NCI-H82 (cell line): ENCODE data around the gene PDHX.
"Not testable (repeated sequence)": the region's sequence is repeated elsewhere in the genome, so short reads cannot be mapped to it uniquely, and the experiment has no call there.

Experiments
- DNase-seq: peaks from one replicate; lab custom pipeline; 2025; lab: John Stamatoyannopoulos, UW

PDHX gene

GRCh38 chr11:35015621-35016387 is 99.4 kb downstream of the PDHX start:
- DNase-seq, result no peak

GRCh38 chr11:35016916-35017315 is 100.5 kb downstream of the PDHX start:
- DNase-seq, result peak; percentile 54

GRCh38 chr11:35017528-35018342 is 101.3 kb downstream of the PDHX start:
- no peak for DNase-seq

- DNase-seq, result no peak
Measured at GRCh38 chr11:35021589-35021988, 105.2 kb downstream of the PDHX start.

- not testable (repeated sequence) for DNase-seq
Measured at GRCh38 chr11:35023940-35024339, 107.5 kb downstream of the PDHX start.

- not testable (repeated sequence) for DNase-seq
Measured at GRCh38 chr11:35028007-35028406, 111.6 kb downstream of the PDHX start.

GRCh38 chr11:35029979-35030682 is 113.7 kb downstream of the PDHX start:
- DNase-seq, result no peak

- DNase-seq, result no peak
Measured at GRCh38 chr11:35030716-35031213, 114.3 kb downstream of the PDHX start.

GRCh38 chr11:35031346-35031745 is 114.9 kb downstream of the PDHX start:
- DNase-seq, result no peak

- no peak for DNase-seq
Measured at GRCh38 chr11:35031867-35032266, 115.4 kb downstream of the PDHX start.

GRCh38 chr11:35033011-35033410 is 116.6 kb downstream of the PDHX start:
- DNase-seq, result no peak

GRCh38 chr11:35034401-35034800 is 118.0 kb downstream of the PDHX start:
- DNase-seq, result no peak

- DNase-seq, result no peak
Measured at GRCh38 chr11:35035894-35036408, 119.5 kb downstream of the PDHX start.

- DNase-seq, result no peak
Measured at GRCh38 chr11:35036639-35037038, 120.2 kb downstream of the PDHX start.

- DNase-seq, result no peak
Measured at GRCh38 chr11:35038211-35038928, 122.0 kb downstream of the PDHX start.

GRCh38 chr11:35039076-35039475 is 122.7 kb downstream of the PDHX start:
- no peak for DNase-seq

- DNase-seq, result no peak
Measured at GRCh38 chr11:35040221-35040942, 124.0 kb downstream of the PDHX start.

GRCh38 chr11:35041070-35041554 is 124.7 kb downstream of the PDHX start:
- no peak for DNase-seq

GRCh38 chr11:35042224-35042623 is 125.8 kb downstream of the PDHX start:
- no peak for DNase-seq

- DNase-seq, result peak; percentile 59
Measured at GRCh38 chr11:35042913-35043312, 126.5 kb downstream of the PDHX start.

- no peak for DNase-seq
Measured at GRCh38 chr11:35043936-35044335, 127.5 kb downstream of the PDHX start.
